ENCODE measurements around the gene GPR34.
"Not testable (repeated sequence)": the region's sequence is repeated elsewhere in the genome, so short reads cannot be mapped to it uniquely, and the experiment has no call there.

The GPR34 gene

GRCh38 chrX:41688835-41689234 lies at the start of gene GPR34:
TSS of gene GPR34 (plus strand) at chrX:41688973. CDS start at chrX:41695634, 6,661 bp downstream.
- DNase-seq: no peak
- in situ Hi-C loops (cut with HindIII; ENCODE audit: low pct_ligation_motif_present, low sequenced_read_pairs): no loop called here
- H3K27me3 ChIP-seq (replicated peaks): no peaks in the 10 kb centered on the region
- no peak for TF ChIP-seq CTCF (IDR thresholded peaks at IDR 0.05; ENCODE audit: low read depth, low read length, missing control alignments)
- H3K36me3 ChIP-seq (replicated peaks): no peaks in the 10 kb centered on the region
- no peak within 1 kb of the TSS for H3K4me3 ChIP-seq (ENCODE audit: low read depth, low read length)
- no peak within 1 kb of the TSS for H3K27ac ChIP-seq

GRCh38 chrX:41646201-41646600 lies 42.6 kb upstream of the GPR34 start:
- in situ Hi-C loops (cut with HindIII; ENCODE audit: low pct_ligation_motif_present, low sequenced_read_pairs); H3K36me3 ChIP-seq (replicated peaks); H3K4me3 ChIP-seq (ENCODE audit: low read depth, low read length); DNase-seq; H3K27ac ChIP-seq; H3K27me3 ChIP-seq (replicated peaks): not testable (repeated sequence)

GRCh38 chrX:41653125-41653524 lies 35.6 kb upstream of the GPR34 start:
- no peaks in the 10 kb centered on the region for H3K36me3 ChIP-seq (replicated peaks)
- no peak overlapping the region for H3K27ac ChIP-seq
- no peak overlapping the region for H3K4me3 ChIP-seq (ENCODE audit: low read depth, low read length)
- no peak for TF ChIP-seq CTCF (IDR thresholded peaks at IDR 0.05; ENCODE audit: low read depth, low read length, missing control alignments)
- H3K27me3 ChIP-seq (replicated peaks): no peaks in the 10 kb centered on the region
- DNase-seq: no peak
- in situ Hi-C loops (cut with HindIII; ENCODE audit: low pct_ligation_motif_present, low sequenced_read_pairs): no loop called here

GRCh38 chrX:41655101-41655500 lies 33.7 kb upstream of the GPR34 start:
- no peak for TF ChIP-seq CTCF (IDR thresholded peaks at IDR 0.05; ENCODE audit: low read depth, low read length, missing control alignments)

GRCh38 chrX:41655631-41656030 lies 33.1 kb upstream of the GPR34 start:
- Histone ChIP-seq H3K27me3 (replicated peaks) (no peaks in the 10 kb centered on the region), H3K4me3 (ENCODE audit: low read depth, low read length) (no peak overlapping the region), H3K27ac (no peak overlapping the region), H3K36me3 (replicated peaks) (peaks cover 2% of the 10 kb centered on the region)
- no peak for TF ChIP-seq CTCF (IDR thresholded peaks at IDR 0.05; ENCODE audit: low read depth, low read length, missing control alignments)
- in situ Hi-C loops (cut with HindIII; ENCODE audit: low pct_ligation_motif_present, low sequenced_read_pairs): no loop called here
- no peak for DNase-seq

More at GRCh38 chrX:41655101-41655500, 33.7 kb upstream of the GPR34 start:
- DNase-seq: no peak
- no peak overlapping the region for H3K27ac ChIP-seq
- H3K4me3 ChIP-seq (ENCODE audit: low read depth, low read length): no peak overlapping the region
- H3K27me3 ChIP-seq (replicated peaks): no peaks in the 10 kb centered on the region
- H3K36me3 ChIP-seq (replicated peaks): peaks cover 2% of the 10 kb centered on the region
- in situ Hi-C loops (cut with HindIII; ENCODE audit: low pct_ligation_motif_present, low sequenced_read_pairs): no loop called here

- H3K27me3 ChIP-seq (replicated peaks): no peaks in the 10 kb centered on the region
- H3K4me3 ChIP-seq (ENCODE audit: low read depth, low read length): no peak overlapping the region
- peaks cover 2% of the 10 kb centered on the region for H3K36me3 ChIP-seq (replicated peaks)
- no peak for TF ChIP-seq CTCF (IDR thresholded peaks at IDR 0.05; ENCODE audit: low read depth, low read length, missing control alignments)
- DNase-seq: no peak
- no peak overlapping the region for H3K27ac ChIP-seq
- in situ Hi-C loops (cut with HindIII; ENCODE audit: low pct_ligation_motif_present, low sequenced_read_pairs): no loop called here
Measured at GRCh38 chrX:41661366-41662095, 27.2 kb upstream of the GPR34 start.
